Activated naive CD8-positive, alpha-beta T cell treated with anti-CD3 and anti-CD28 coated beads for 36 hours (primary cell): ENCODE results near the gene NUP85. TPM values are rescaled to one million over a fixed set of nuclear protein-coding genes. Genes with fewer than 3 reads are reported as not detected.
"Not testable (repeated sequence)": the region's sequence is repeated elsewhere in the genome, so short reads cannot be mapped to it uniquely, and the experiment has no call there.

ENCODE experiments used
- DNase-seq: peaks from one replicate; pipeline ENCODE4 v3.0.0; 2021
- H3K27ac Mint-ChIP-seq: one replicate; pipeline ENCODE4 v1.8.0; 2022; ENCODE audit warnings: mild to moderate bottlenecking, moderate library complexity, mixed read lengths
- H3K27me3 Mint-ChIP-seq: one replicate; pipeline ENCODE4 v1.8.0; 2022; ENCODE audit warnings: mild to moderate bottlenecking, mixed read lengths
- H3K36me3 Mint-ChIP-seq: one replicate; pipeline ENCODE4 v1.8.0; 2021; ENCODE audit warnings: mild to moderate bottlenecking, mixed read lengths
- H3K4me1 Mint-ChIP-seq: one replicate; pipeline ENCODE4 v1.8.0; 2021; ENCODE audit warnings: mixed read lengths
- H3K4me3 Mint-ChIP-seq: one replicate; pipeline ENCODE4 v1.8.0; 2022; ENCODE audit warnings: mild to moderate bottlenecking, moderate library complexity, mixed read lengths
- H3K9me3 Mint-ChIP-seq: one replicate; pipeline ENCODE4 v1.8.0; 2022; ENCODE audit warnings: mixed read lengths
- total RNA-seq, 2 experiments: library from RNA; stranded (reverse); gene quantifications; one replicate each; pipeline ENCODE4 v1.2.3, GENCODE V29; 2021

The NUP85 gene
- total RNA-seq, 2 experiments from 2014 or later = 134 to 137 TPM

- DNase-seq = no peak
- H3K4me3 Mint-ChIP-seq = no peak overlapping the region
- H3K27me3 Mint-ChIP-seq = no peaks in the 10 kb centered on the region
- H3K4me1 Mint-ChIP-seq = peaks cover 30% of the 10 kb centered on the region
- no peak overlapping the region for H3K27ac Mint-ChIP-seq
- H3K9me3 Mint-ChIP-seq = no peaks in the 10 kb centered on the region
- H3K36me3 Mint-ChIP-seq = peaks cover 22% of the 10 kb centered on the region
Observed at GRCh38 chr17:75265614-75266315, 60.3 kb downstream of the NUP85 start.

GRCh38 chr17:75266316-75267152 is 61.1 kb downstream of the NUP85 start:
- no peaks in the 10 kb centered on the region for H3K9me3 Mint-ChIP-seq
- DNase-seq = no peak
- peaks cover 22% of the 10 kb centered on the region for H3K36me3 Mint-ChIP-seq
- H3K4me3 Mint-ChIP-seq = no peak overlapping the region
- H3K27me3 Mint-ChIP-seq = no peaks in the 10 kb centered on the region
- no peak overlapping the region for H3K27ac Mint-ChIP-seq
- H3K4me1 Mint-ChIP-seq = peaks cover 30% of the 10 kb centered on the region

GRCh38 chr17:75267153-75267410 is 61.6 kb downstream of the NUP85 start:
- H3K4me1 Mint-ChIP-seq = peaks cover 32% of the 10 kb centered on the region
- no peak overlapping the region for H3K27ac Mint-ChIP-seq
- H3K4me3 Mint-ChIP-seq = peak overlapping the region; percentile 20
- H3K9me3 Mint-ChIP-seq = no peaks in the 10 kb centered on the region
- H3K27me3 Mint-ChIP-seq = no peaks in the 10 kb centered on the region
- DNase-seq = no peak
- peaks cover 25% of the 10 kb centered on the region for H3K36me3 Mint-ChIP-seq

GRCh38 chr17:75267411-75268232 is 62.1 kb downstream of the NUP85 start:
- peaks cover 27% of the 10 kb centered on the region for H3K36me3 Mint-ChIP-seq
- H3K9me3 Mint-ChIP-seq = no peaks in the 10 kb centered on the region
- DNase-seq = no peak
- H3K4me1 Mint-ChIP-seq = peaks cover 32% of the 10 kb centered on the region
- H3K27me3 Mint-ChIP-seq = no peaks in the 10 kb centered on the region
- no peak overlapping the region for H3K4me3 Mint-ChIP-seq
- H3K27ac Mint-ChIP-seq = peak overlapping the region; percentile 26

GRCh38 chr17:75269844-75270217 is 64.4 kb downstream of the NUP85 start:
- peak overlapping the region; percentile 82 for H3K27ac Mint-ChIP-seq
- no peaks in the 10 kb centered on the region for H3K9me3 Mint-ChIP-seq
- no peak for DNase-seq
- no peaks in the 10 kb centered on the region for H3K27me3 Mint-ChIP-seq
- peak overlapping the region; percentile 85 for H3K4me3 Mint-ChIP-seq
- peaks cover 34% of the 10 kb centered on the region for H3K4me1 Mint-ChIP-seq
- peaks cover 30% of the 10 kb centered on the region for H3K36me3 Mint-ChIP-seq

GRCh38 chr17:75270218-75270965 is 64.9 kb downstream of the NUP85 start:
- peaks cover 32% of the 10 kb centered on the region for H3K36me3 Mint-ChIP-seq
- H3K27me3 Mint-ChIP-seq = no peaks in the 10 kb centered on the region
- H3K4me3 Mint-ChIP-seq = peak overlapping the region; percentile 85
- peak; percentile 77 for DNase-seq
- H3K9me3 Mint-ChIP-seq = no peaks in the 10 kb centered on the region
- H3K4me1 Mint-ChIP-seq = peaks cover 37% of the 10 kb centered on the region
- H3K27ac Mint-ChIP-seq = peak overlapping the region; percentile 82

- no peaks in the 10 kb centered on the region for H3K9me3 Mint-ChIP-seq
- H3K27me3 Mint-ChIP-seq = no peaks in the 10 kb centered on the region
Observed at GRCh38 chr17:75270966-75271232, 65.4 kb downstream of the NUP85 start, which contains the start of gene MIF4GD. Gene MIF4GD (minus strand): TSS chr17:75271231. CDS start chr17:75270195, 1,036 bp downstream.

GRCh38 chr17:75271233-75271954 is 65.9 kb downstream of the NUP85 start:
- Mint-ChIP-seq H3K4me1 (peaks cover 37% of the 10 kb centered on the region), H3K4me3 (peak overlapping the region; percentile 90), H3K27me3 (no peaks in the 10 kb centered on the region), H3K36me3 (peaks cover 29% of the 10 kb centered on the region), H3K27ac (peak overlapping the region; percentile 89), H3K9me3 (no peaks in the 10 kb centered on the region)
- peak; percentile 95 for DNase-seq

More at GRCh38 chr17:75270966-75271232, 65.4 kb downstream of the NUP85 start, which contains the start of gene MIF4GD:
- H3K36me3 Mint-ChIP-seq = peaks cover 30% of the 10 kb centered on the region
- H3K4me3 Mint-ChIP-seq = peak within 1 kb of the TSS; percentile 90
- DNase-seq = no peak
- H3K4me1 Mint-ChIP-seq = peaks cover 37% of the 10 kb centered on the region
- H3K27ac Mint-ChIP-seq = peak within 1 kb of the TSS; percentile 89

GRCh38 chr17:75271955-75272847 is 66.7 kb downstream of the NUP85 start:
- peak; percentile 20 for DNase-seq

GRCh38 chr17:75272848-75273184 is 67.3 kb downstream of the NUP85 start:
- peak overlapping the region; percentile 69 for H3K27ac Mint-ChIP-seq
- peak overlapping the region; percentile 90 for H3K4me3 Mint-ChIP-seq
- H3K27me3 Mint-ChIP-seq = no peaks in the 10 kb centered on the region
- H3K9me3 Mint-ChIP-seq = no peaks in the 10 kb centered on the region
- no peak for DNase-seq
- H3K4me1 Mint-ChIP-seq = peaks cover 34% of the 10 kb centered on the region
- peaks cover 26% of the 10 kb centered on the region for H3K36me3 Mint-ChIP-seq

More at GRCh38 chr17:75271955-75272847, 66.7 kb downstream of the NUP85 start:
- H3K27me3 Mint-ChIP-seq = no peaks in the 10 kb centered on the region
- peak overlapping the region; percentile 90 for H3K4me3 Mint-ChIP-seq
- H3K4me1 Mint-ChIP-seq = peaks cover 35% of the 10 kb centered on the region
- peak overlapping the region; percentile 89 for H3K27ac Mint-ChIP-seq
- H3K9me3 Mint-ChIP-seq = no peaks in the 10 kb centered on the region
- peaks cover 26% of the 10 kb centered on the region for H3K36me3 Mint-ChIP-seq

GRCh38 chr17:75273977-75274708 is 68.7 kb downstream of the NUP85 start:
- peaks cover 29% of the 10 kb centered on the region for H3K36me3 Mint-ChIP-seq
- no peaks in the 10 kb centered on the region for H3K9me3 Mint-ChIP-seq
- H3K4me3 Mint-ChIP-seq = no peak overlapping the region
- no peak for DNase-seq
- peak overlapping the region; percentile 22 for H3K27ac Mint-ChIP-seq
- H3K27me3 Mint-ChIP-seq = no peaks in the 10 kb centered on the region
- peaks cover 27% of the 10 kb centered on the region for H3K4me1 Mint-ChIP-seq

GRCh38 chr17:75277664-75278071 is 72.2 kb downstream of the NUP85 start:
- peaks cover 24% of the 10 kb centered on the region for H3K36me3 Mint-ChIP-seq
- H3K9me3 Mint-ChIP-seq = no peaks in the 10 kb centered on the region
- peaks cover 13% of the 10 kb centered on the region for H3K4me1 Mint-ChIP-seq
- DNase-seq = no peak
- H3K27ac Mint-ChIP-seq = no peak overlapping the region
- no peak overlapping the region for H3K4me3 Mint-ChIP-seq
- H3K27me3 Mint-ChIP-seq = no peaks in the 10 kb centered on the region

- peaks cover 19% of the 10 kb centered on the region for H3K36me3 Mint-ChIP-seq
- H3K9me3 Mint-ChIP-seq, H3K4me3 Mint-ChIP-seq, DNase-seq, H3K4me1 Mint-ChIP-seq, H3K27me3 Mint-ChIP-seq, H3K27ac Mint-ChIP-seq: not testable (repeated sequence)
Observed at GRCh38 chr17:75280189-75280588, 74.7 kb downstream of the NUP85 start.
